Fibroblast of lung (primary cell): Measurements from ENCODE around the gene PABPN1L. TPM values are rescaled to one million over a fixed set of nuclear protein-coding genes. Genes with fewer than 3 reads are reported as not detected.

ENCODE experiments used
- DNase-seq, 2 donors: peaks; one replicate each; pipeline versions ENCODE4 v3.0.0 to v3.0.0-alpha.2; 2010; ENCODE audit warnings: low read depth in 2 of 2
- H2AFZ ChIP-seq: 2 replicates; pipeline ENCODE4 v1.5.1; 2012; ENCODE audit warnings: low read length, control low read depth, inconsistent platforms
- H3K27ac ChIP-seq: 2 replicates; pipeline ENCODE4 v1.5.1; 2011; ENCODE audit warnings: low read length, control low read depth; ENCODE audit not compliant: insufficient read depth
- H3K27me3 ChIP-seq: 2 replicates; pipeline ENCODE4 v1.5.1; 2011; ENCODE audit warnings: mild to moderate bottlenecking, low read length; ENCODE audit not compliant: control insufficient read depth, insufficient read depth
- H3K36me3 ChIP-seq: 2 replicates; pipeline ENCODE4 v1.5.1; 2011; ENCODE audit warnings: low read length; ENCODE audit not compliant: control insufficient read depth, insufficient read depth
- H3K4me1 ChIP-seq: 2 replicates; pipeline ENCODE4 v1.5.1; 2011; ENCODE audit warnings: low read length; ENCODE audit not compliant: control insufficient read depth, insufficient read depth; ENCODE audit errors: extremely low read depth
- H3K4me2 ChIP-seq: 2 replicates; pipeline ENCODE4 v1.5.1; 2011; ENCODE audit warnings: low read length, control low read depth; ENCODE audit not compliant: insufficient read depth; ENCODE audit errors: extremely low read depth
- H3K4me3 ChIP-seq, 4 experiments: fragments of 200-600 bp in 1 of 4; sonication (generic) in 1 of 4; replicated peaks in 1 of 4; 2 replicates each; pipeline ENCODE4 v1.5.1; 2011 to 2016; ENCODE audit warnings: low read length in 4 of 4, low read depth in 3 of 4, mild to moderate bottlenecking in 3 of 4, control low read depth in 2 of 4, inconsistent platforms in 1 of 4, mixed read lengths in 1 of 4; ENCODE audit not compliant: insufficient read depth in 1 of 4; ENCODE audit errors: control extremely low read depth in 1 of 4
- H3K79me2 ChIP-seq: 2 replicates; pipeline ENCODE4 v1.5.1; 2012; ENCODE audit warnings: mild to moderate bottlenecking, low read length, inconsistent platforms; ENCODE audit not compliant: control insufficient read depth, insufficient read depth
- H3K9ac ChIP-seq: 2 replicates; pipeline ENCODE4 v1.5.1; 2011; ENCODE audit warnings: mild to moderate bottlenecking, low read length, control low read depth; ENCODE audit not compliant: insufficient read depth
- H3K9me3 ChIP-seq: 2 replicates; pipeline ENCODE4 v1.5.1; 2012; ENCODE audit warnings: low read depth, low read length; ENCODE audit not compliant: control insufficient read depth, insufficient read depth
- H4K20me1 ChIP-seq: 2 replicates; pipeline ENCODE4 v1.5.1; 2011; ENCODE audit warnings: low read length; ENCODE audit not compliant: control insufficient read depth, insufficient read depth; ENCODE audit errors: extremely low read depth
- EZH2 ChIP-seq: IDR thresholded peaks from 2 replicates; pipeline ENCODE4 v1.5.1; 2012; ENCODE audit warnings: low read length, control low read depth, mild to moderate bottlenecking; ENCODE audit errors: missing control alignments
- polyA plus RNA-seq, 2 donors: library from polyadenylated mRNA; depleted of rRNA in 1 of 2; stranded (reverse) in 1 of 2; unstranded in 1 of 2; fragments of >200 nt; gene quantifications; 2 replicates each; pipeline ENCODE4 v1.2.1, GENCODE V29; 2011 to 2012; ENCODE audit warnings: missing spikeins in 1 of 2
- total RNA-seq: library from RNA; depleted of rRNA; stranded (reverse); fragments of >200 nt; gene quantifications from 2 replicates; pipeline ENCODE4 v1.2.1, GENCODE V29; 2014
- TF ChIP-seq, protein P1 (sequence below), 2 donors: IDR thresholded peaks in 1 of 2; conservative IDR thresholded peaks in 1 of 2; 1 replicate in 1 of 2; 2 replicates in 1 of 2; pipeline ENCODE4 v1.5.1; 2011 to 2012; ENCODE audit warnings: low read length in 2 of 2, control low read depth in 1 of 2, inconsistent platforms in 1 of 2, low read depth in 1 of 2, mild to moderate bottlenecking in 1 of 2

The PABPN1L gene
- total and polyA plus RNA-seq, 2 donors (not counting 1 experiment from before 2014, with no cell fraction given): not detected

DNA sequence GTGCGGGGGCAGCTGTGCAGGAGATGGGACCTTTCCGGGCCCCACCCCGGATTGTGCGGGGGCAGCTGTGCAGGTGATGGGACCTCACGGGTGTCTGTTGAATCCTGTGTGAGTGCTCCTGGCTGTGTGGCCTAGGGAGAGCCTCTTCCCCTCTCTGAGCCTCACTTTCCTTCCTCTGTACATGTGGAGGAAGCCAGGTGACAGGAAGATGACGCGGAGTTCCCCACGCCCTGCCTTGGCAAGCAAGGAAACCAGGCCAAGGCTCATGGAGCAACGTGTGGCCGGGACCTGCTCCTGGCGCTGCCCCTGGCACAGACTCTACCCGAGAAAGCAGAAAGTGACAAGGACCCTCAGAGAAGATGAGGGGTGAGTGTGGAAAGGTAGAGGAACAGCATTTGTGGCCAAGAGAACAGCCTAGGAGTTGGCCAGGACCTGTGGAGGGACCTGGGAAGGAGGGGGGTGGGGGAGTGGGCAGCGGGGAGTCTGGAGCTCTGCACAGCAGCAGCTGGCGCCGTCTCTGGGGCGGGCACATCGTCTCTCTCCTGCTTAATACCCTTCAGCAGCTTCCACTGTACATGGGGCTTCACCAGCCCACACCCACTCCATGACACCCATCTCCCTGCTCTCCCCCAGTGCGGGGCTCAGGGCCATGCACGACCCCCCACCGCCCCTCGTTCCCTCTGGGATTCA lies 38.4 kb upstream of the PABPN1L start:
- no peak overlapping the region for H3K9ac ChIP-seq
- no peak overlapping the region for H3K4me2 ChIP-seq
- H3K9me3 ChIP-seq: no peaks in the 10 kb centered on the region
- H3K27me3 ChIP-seq: peaks cover 10% of the 10 kb centered on the region
- H3K79me2 ChIP-seq: no peaks in the 10 kb centered on the region
- no peaks in the 10 kb centered on the region for H4K20me1 ChIP-seq
- TF ChIP-seq, protein P1, sequence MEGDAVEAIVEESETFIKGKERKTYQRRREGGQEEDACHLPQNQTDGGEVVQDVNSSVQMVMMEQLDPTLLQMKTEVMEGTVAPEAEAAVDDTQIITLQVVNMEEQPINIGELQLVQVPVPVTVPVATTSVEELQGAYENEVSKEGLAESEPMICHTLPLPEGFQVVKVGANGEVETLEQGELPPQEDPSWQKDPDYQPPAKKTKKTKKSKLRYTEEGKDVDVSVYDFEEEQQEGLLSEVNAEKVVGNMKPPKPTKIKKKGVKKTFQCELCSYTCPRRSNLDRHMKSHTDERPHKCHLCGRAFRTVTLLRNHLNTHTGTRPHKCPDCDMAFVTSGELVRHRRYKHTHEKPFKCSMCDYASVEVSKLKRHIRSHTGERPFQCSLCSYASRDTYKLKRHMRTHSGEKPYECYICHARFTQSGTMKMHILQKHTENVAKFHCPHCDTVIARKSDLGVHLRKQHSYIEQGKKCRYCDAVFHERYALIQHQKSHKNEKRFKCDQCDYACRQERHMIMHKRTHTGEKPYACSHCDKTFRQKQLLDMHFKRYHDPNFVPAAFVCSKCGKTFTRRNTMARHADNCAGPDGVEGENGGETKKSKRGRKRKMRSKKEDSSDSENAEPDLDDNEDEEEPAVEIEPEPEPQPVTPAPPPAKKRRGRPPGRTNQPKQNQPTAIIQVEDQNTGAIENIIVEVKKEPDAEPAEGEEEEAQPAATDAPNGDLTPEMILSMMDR (conservative IDR thresholded peaks at IDR 0.05 in 1 of 2, IDR thresholded peaks at IDR 0.05 in 1 of 2; ENCODE audit: low read depth in 1 of 2, low read length in 2 of 2): no peak
- no peak for TF ChIP-seq EZH2
- H3K27ac ChIP-seq: no peak overlapping the region
- DNase-seq: no peak
- no peaks in the 10 kb centered on the region for H3K4me1 ChIP-seq
- H2AFZ ChIP-seq: no peak overlapping the region
- H3K4me3 ChIP-seq: no peak overlapping the region
- no peaks in the 10 kb centered on the region for H3K36me3 ChIP-seq

GRCh38 chr16:88903267-88903666 lies 36.8 kb upstream of the PABPN1L start:
- H4K20me1 ChIP-seq: no peaks in the 10 kb centered on the region
- no peaks in the 10 kb centered on the region for H3K36me3 ChIP-seq
- no peak for DNase-seq
- no peak overlapping the region for H3K4me3 ChIP-seq
- no peaks in the 10 kb centered on the region for H3K9me3 ChIP-seq
- H3K27me3 ChIP-seq: peaks cover 7% of the 10 kb centered on the region
- no peak overlapping the region for H2AFZ ChIP-seq
- TF ChIP-seq, protein P1 (conservative IDR thresholded peaks at IDR 0.05 in 1 of 2, IDR thresholded peaks at IDR 0.05 in 1 of 2; ENCODE audit: low read depth in 1 of 2, low read length in 2 of 2): no peak
- TF ChIP-seq EZH2: no peak
- no peaks in the 10 kb centered on the region for H3K4me1 ChIP-seq
- no peak overlapping the region for H3K4me2 ChIP-seq
- no peak overlapping the region for H3K9ac ChIP-seq
- no peak overlapping the region for H3K27ac ChIP-seq
- H3K79me2 ChIP-seq: no peaks in the 10 kb centered on the region

GRCh38 chr16:88902744-88903143 lies 36.3 kb upstream of the PABPN1L start:
- DNase-seq: no peak
- Histone ChIP-seq H2AFZ (no peak overlapping the region), H3K36me3 (no peaks in the 10 kb centered on the region), H3K4me3 (no peak overlapping the region), H3K4me1 (no peaks in the 10 kb centered on the region), H3K79me2 (no peaks in the 10 kb centered on the region), H3K9ac (no peak overlapping the region), H3K27ac (no peak overlapping the region), H3K27me3 (peaks cover 7% of the 10 kb centered on the region), H3K4me2 (no peak overlapping the region), H4K20me1 (no peaks in the 10 kb centered on the region), H3K9me3 (no peaks in the 10 kb centered on the region)
- TF ChIP-seq, protein P1 (conservative IDR thresholded peaks at IDR 0.05 in 1 of 2, IDR thresholded peaks at IDR 0.05 in 1 of 2; ENCODE audit: low read depth in 1 of 2, low read length in 2 of 2): no peak
- TF ChIP-seq EZH2: no peak
